Vagina (tissue), 2 donors: ENCODE data around the gene SMARCA4. TPM values are rescaled to one million over a fixed set of nuclear protein-coding genes. Genes with fewer than 3 reads are reported as not detected.

ENCODE experiments used
- DNase-seq, 2 donors: peaks; one replicate each; pipeline ENCODE4 v3.0.0-alpha.2; 2017; ENCODE audit errors: extremely low spot score in 2 of 2
- H3K27ac ChIP-seq: fragments of 200-600 bp; sonication (generic); one replicate; pipeline ENCODE4 v1.5.1; 2019
- H3K27me3 ChIP-seq: fragments of 200-600 bp; sonication (generic); one replicate; pipeline ENCODE4 v1.5.1; 2019
- H3K36me3 ChIP-seq, 2 donors: fragments of 200-600 bp; sonication (generic); one replicate each; pipeline ENCODE4 v1.5.1; 2017 to 2019
- H3K4me1 ChIP-seq: fragments of 200-600 bp; sonication (generic); one replicate; pipeline ENCODE4 v1.5.1; 2019
- H3K4me3 ChIP-seq, 2 donors: fragments of 200-600 bp; sonication (generic); 1 replicate in 1 of 2; 2 replicates in 1 of 2; pipeline ENCODE4 v1.5.1; 2016 to 2019
- H3K9me3 ChIP-seq: fragments of 200-600 bp; sonication (generic); one replicate; pipeline ENCODE4 v1.5.1; 2019
- POLR2A ChIP-seq, 2 donors: fragments of 450-650 bp; IDR thresholded peaks; one replicate each; pipeline ENCODE4 v1.6.1; 2017; ENCODE audit warnings: antibody characterized with exemption in 2 of 2, mild to moderate bottlenecking in 2 of 2, moderate library complexity in 2 of 2
- POLR2AphosphoS5 ChIP-seq, 2 donors: sonication (generic); formaldehyde crosslinking; IDR thresholded peaks; one replicate each; pipeline ENCODE4 v1.9.0; 2017; ENCODE audit warnings: antibody characterized with exemption in 2 of 2, mild to moderate bottlenecking in 2 of 2, low read depth in 1 of 2; ENCODE audit not compliant: insufficient read depth in 1 of 2
- intact Hi-C: fragments of 100-400 bp; cut with DNase I; formaldehyde crosslinking; loops from one replicate; pipeline ENCODE4 v1.15.1; 2023
- total RNA-seq: library from RNA; depleted of rRNA; stranded (reverse); fragments of >200 nt; gene quantifications from one replicate; pipeline ENCODE4 v1.2.3, GENCODE V29; 2016
- TF ChIP-seq, protein P1 (sequence below), 3 experiments: fragments of 450-650 bp in 2 of 3; fragments of 200-600 bp in 1 of 3; sonication (generic) in 1 of 3; IDR thresholded peaks; one replicate each; pipeline ENCODE4 v1.5.1; 2017 to 2019; ENCODE audit warnings: antibody characterized with exemption in 3 of 3, mild to moderate bottlenecking in 2 of 3, moderate library complexity in 2 of 3

Gene SMARCA4
- total RNA-seq, 1 donor from 2014 or later = 90.4 TPM

DNA sequence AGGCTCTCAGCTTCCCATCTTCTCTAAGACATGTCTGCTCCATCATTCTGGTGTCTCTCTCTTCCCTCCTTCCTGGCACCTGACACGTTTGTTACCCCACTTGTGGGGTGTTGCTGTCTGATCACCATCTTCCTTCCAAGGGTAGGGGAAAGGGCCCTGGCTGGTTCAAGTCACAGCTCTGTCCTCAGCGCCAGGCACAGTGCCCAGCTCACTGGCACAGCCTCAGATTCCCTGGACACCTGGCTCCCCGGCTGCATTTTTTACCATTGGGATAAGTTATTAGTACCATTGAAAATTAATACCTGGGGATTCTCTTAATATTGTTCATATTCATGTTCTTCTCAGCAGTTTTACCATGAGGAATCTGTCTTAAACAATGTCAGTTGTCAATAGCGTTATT, 77.7 kb downstream of the SMARCA4 start:
- Histone ChIP-seq H3K27me3 (no peaks in the 10 kb centered on the region), H3K4me1 (peaks cover 5% of the 10 kb centered on the region), H3K9me3 (no peaks in the 10 kb centered on the region), H3K36me3 (peaks cover 0 to 68% of the 10 kb centered on the region in 2 donors), H3K4me3 (no peak overlapping the region), H3K27ac (no peak overlapping the region)
- intact Hi-C loops = loop anchor here (5.0 to 10.0 kb wide), 3 partner anchors 94 to 406 kb away; no protein-coding TSS in a partner anchor
- no peak for DNase-seq
- TF ChIP-seq POLR2A (IDR thresholded peaks at IDR 0.05) = no peak
- TF ChIP-seq, protein P1, sequence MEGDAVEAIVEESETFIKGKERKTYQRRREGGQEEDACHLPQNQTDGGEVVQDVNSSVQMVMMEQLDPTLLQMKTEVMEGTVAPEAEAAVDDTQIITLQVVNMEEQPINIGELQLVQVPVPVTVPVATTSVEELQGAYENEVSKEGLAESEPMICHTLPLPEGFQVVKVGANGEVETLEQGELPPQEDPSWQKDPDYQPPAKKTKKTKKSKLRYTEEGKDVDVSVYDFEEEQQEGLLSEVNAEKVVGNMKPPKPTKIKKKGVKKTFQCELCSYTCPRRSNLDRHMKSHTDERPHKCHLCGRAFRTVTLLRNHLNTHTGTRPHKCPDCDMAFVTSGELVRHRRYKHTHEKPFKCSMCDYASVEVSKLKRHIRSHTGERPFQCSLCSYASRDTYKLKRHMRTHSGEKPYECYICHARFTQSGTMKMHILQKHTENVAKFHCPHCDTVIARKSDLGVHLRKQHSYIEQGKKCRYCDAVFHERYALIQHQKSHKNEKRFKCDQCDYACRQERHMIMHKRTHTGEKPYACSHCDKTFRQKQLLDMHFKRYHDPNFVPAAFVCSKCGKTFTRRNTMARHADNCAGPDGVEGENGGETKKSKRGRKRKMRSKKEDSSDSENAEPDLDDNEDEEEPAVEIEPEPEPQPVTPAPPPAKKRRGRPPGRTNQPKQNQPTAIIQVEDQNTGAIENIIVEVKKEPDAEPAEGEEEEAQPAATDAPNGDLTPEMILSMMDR (IDR thresholded peaks at IDR 0.05) = no peak
- TF ChIP-seq POLR2AphosphoS5 (IDR thresholded peaks at IDR 0.05; ENCODE audit: insufficient read depth in 1 of 2, low read depth in 1 of 2) = no peak

DNA sequence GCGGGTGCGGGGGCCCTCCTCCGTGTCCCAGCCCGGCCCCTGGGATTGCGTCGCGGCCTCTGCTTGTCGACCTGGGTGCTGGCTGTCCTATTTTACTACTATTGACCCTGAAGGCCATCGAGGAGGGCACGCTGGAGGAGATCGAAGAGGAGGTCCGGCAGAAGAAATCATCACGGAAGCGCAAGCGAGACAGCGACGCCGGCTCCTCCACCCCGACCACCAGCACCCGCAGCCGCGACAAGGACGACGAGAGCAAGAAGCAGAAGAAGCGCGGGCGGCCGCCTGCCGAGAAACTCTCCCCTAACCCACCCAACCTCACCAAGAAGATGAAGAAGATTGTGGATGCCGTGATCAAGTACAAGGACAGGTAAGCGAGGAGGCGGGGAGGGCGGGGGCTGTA, 80.4 kb downstream of the SMARCA4 start:
- intact Hi-C loops = no loop called here
- Histone ChIP-seq H3K4me3 (no peak overlapping the region), H3K27me3 (no peaks in the 10 kb centered on the region), H3K4me1 (peaks cover 3% of the 10 kb centered on the region), H3K9me3 (no peaks in the 10 kb centered on the region), H3K36me3 (peaks cover 0 to 46% of the 10 kb centered on the region in 2 donors), H3K27ac (no peak overlapping the region)
- no peak for DNase-seq
- no peak for TF ChIP-seq POLR2A (IDR thresholded peaks at IDR 0.05)
- TF ChIP-seq, protein P1 (IDR thresholded peaks at IDR 0.05) = no peak
- no peak for TF ChIP-seq POLR2AphosphoS5 (IDR thresholded peaks at IDR 0.05; ENCODE audit: insufficient read depth in 1 of 2, low read depth in 1 of 2)

DNA sequence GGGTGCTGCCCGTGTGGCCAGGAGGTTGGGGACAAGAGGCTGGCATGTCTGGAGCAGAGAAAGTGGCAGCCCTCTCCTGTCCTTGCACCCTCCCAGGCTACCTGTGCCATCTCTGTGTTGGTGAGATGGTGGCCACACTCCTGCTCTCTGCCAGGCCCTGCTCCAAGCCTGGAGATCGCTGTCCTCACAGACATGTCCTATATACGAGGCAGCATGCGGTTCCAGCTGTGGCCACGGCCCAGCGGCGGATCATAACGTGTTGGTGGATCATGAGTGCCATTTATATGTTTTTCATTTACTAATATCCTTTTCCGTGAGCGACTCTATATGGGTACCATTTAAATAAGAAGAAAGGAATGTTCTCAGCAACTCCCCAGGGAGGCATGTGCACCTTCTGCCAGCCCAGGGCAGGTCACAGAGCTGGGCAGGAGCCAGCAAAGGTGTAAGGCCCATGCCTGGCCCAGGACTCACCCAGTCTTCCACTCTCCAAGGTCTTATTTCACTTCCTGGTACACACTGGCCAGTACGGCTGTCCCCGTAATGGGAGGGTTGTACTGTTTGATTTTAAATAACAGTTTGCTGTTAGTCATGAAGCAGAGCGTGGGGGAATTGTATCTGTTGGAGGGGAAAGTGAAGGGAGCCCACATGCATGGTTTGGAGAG, 81.3 kb downstream of the SMARCA4 start:
- H3K9me3 ChIP-seq = no peaks in the 10 kb centered on the region
- no peak for DNase-seq
- H3K27ac ChIP-seq = no peak overlapping the region
- peaks cover 0 to 37% of the 10 kb centered on the region in 2 donors for H3K36me3 ChIP-seq
- no peak overlapping the region for H3K4me3 ChIP-seq
- H3K27me3 ChIP-seq = no peaks in the 10 kb centered on the region
- intact Hi-C loops = no loop called here
- H3K4me1 ChIP-seq = no peaks in the 10 kb centered on the region
- no peak for TF ChIP-seq POLR2AphosphoS5 (IDR thresholded peaks at IDR 0.05; ENCODE audit: insufficient read depth in 1 of 2, low read depth in 1 of 2)

DNA sequence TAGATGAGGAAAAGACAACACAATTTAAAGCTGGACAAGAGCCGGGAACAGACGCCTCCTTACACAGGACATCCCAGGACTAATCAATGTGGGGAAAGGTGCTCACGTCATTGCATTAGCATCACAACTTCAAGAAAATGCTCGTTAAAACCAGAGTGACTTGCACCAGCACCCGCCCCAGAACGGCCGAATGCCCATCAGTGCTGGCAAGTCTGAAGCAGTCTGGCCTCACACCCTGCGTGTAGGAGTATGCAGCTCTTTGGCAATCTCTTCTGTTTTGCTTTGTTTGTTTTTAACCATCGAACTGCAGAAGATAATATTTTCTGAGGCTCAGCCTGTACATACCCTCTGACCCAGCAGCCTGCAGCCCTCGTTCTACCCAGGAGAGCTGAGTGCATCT, 83.6 kb downstream of the SMARCA4 start:
- peaks cover 0 to 22% of the 10 kb centered on the region in 2 donors for H3K36me3 ChIP-seq
- H3K4me1 ChIP-seq = no peaks in the 10 kb centered on the region
- TF ChIP-seq POLR2A (IDR thresholded peaks at IDR 0.05) = no peak
- TF ChIP-seq POLR2AphosphoS5 (IDR thresholded peaks at IDR 0.05; ENCODE audit: insufficient read depth in 1 of 2, low read depth in 1 of 2) = no peak
- TF ChIP-seq, protein P1 (IDR thresholded peaks at IDR 0.05) = no peak
- no peak overlapping the region for H3K4me3 ChIP-seq
- no peaks in the 10 kb centered on the region for H3K27me3 ChIP-seq
- intact Hi-C loops = no loop called here
- no peak for DNase-seq
- H3K9me3 ChIP-seq = no peaks in the 10 kb centered on the region
- H3K27ac ChIP-seq = peak overlapping the region; percentile 66

DNA sequence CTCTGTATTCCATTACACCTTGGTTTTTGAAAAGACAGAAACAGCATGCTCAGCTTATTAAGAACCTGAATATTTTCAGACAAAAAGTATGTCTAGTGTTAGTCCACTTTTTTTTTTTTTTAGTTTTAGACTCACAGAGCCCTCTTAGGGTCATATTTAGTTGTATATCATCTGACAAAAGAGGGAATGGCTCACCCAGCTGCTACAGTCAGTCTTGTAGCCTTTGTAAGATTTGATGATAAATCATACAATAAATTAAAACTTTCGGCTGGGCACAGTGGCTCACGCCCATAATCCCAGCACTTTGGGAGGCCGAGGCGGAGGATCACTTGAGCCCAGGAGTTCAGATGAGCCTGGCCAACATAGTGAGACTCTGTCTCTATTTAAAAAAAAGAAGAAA, 84.7 kb downstream of the SMARCA4 start:
- intact Hi-C loops = no loop called here
- TF ChIP-seq, protein P1 (IDR thresholded peaks at IDR 0.05) = no peak
- no peak for TF ChIP-seq POLR2AphosphoS5 (IDR thresholded peaks at IDR 0.05; ENCODE audit: insufficient read depth in 1 of 2, low read depth in 1 of 2)

More for the DNA sequence above, 84.7 kb downstream of the SMARCA4 start:
- DNase-seq = no peak
- H3K4me1 ChIP-seq = no peaks in the 10 kb centered on the region
- no peak overlapping the region for H3K27ac ChIP-seq
- H3K27me3 ChIP-seq = no peaks in the 10 kb centered on the region
- H3K9me3 ChIP-seq = no peaks in the 10 kb centered on the region
- H3K36me3 ChIP-seq = peaks cover 0 to 18% of the 10 kb centered on the region in 2 donors
- no peak overlapping the region for H3K4me3 ChIP-seq
